HG02759 (cell line): ENCODE data around the gene CBLIF.
"Not testable (repeated sequence)": the region's sequence is repeated elsewhere in the genome, so short reads cannot be mapped to it uniquely, and the experiment has no call there.

Source experiments
- ATAC-seq: cut with Tn5 transposase; IDR thresholded peaks from one replicate; pipeline ENCODE4 v1.9.1; 2021; ENCODE audit warnings: mild to moderate bottlenecking, moderate library complexity; ENCODE audit not compliant: unreplicated experiment

Gene CBLIF

DNA sequence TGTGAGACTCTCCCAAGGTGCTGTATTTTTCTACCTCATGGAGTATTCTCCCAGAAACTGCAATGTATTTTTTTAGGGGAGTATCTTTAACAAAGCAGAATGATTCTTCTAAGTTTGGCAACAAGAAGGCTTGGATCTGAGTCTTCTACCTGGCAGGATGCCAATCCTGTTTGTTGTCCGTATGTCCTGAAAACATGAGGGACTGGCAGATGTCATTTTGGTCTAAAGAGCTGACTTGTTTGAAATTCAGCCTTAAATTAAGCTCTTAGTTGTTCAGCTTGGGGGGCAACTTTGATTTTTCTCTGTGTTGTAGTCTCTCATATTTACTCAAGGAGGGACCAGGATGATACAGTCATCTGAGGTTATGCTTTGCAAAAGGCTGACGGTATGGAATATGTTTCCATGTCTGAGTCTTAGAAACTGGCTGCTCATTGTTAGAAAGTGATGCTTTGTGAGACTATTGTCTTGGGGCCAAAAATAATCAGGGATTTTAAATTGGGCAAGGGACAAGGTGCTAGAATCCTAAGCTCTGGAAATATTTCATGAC, 44.1 kb downstream of the CBLIF start:
- ATAC-seq = no peak

DNA sequence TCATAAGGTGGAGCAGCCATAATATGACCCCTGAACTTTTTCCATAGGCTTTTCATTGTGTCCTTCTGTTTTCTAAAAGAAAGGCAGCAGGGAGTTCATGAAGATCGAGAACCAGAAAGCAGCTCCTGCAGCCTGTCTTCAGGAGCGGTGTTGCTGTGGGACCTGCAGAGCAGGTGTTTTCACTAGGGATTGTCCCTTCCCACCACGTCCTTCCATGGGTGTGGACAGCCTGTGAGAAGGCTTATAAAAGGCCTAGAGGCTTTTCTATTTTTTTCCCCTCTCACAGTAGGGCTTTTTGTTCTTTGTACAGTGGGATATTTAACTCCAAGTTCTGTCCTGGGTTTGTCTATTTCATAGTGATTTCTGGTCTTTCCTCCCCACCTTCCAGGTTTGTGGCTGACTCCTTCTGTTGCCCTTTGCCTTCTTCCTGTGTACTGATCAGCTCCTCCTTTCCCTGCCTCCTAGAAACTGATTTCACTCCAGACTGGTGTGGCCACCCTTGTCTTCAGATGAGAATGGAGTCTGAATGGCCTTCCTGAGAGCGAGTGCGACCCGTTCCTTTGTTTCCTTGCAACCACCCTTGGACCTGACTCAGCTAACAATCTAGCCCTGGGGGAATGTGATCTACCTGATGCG, 44.8 kb downstream of the CBLIF start:
- no peak for ATAC-seq

- ATAC-seq = no peak
Measured at GRCh38 chr11:59794417-59794816, 50.9 kb downstream of the CBLIF start.

- ATAC-seq = no peak
Measured at GRCh38 chr11:59792507-59792906, 52.8 kb downstream of the CBLIF start.

DNA sequence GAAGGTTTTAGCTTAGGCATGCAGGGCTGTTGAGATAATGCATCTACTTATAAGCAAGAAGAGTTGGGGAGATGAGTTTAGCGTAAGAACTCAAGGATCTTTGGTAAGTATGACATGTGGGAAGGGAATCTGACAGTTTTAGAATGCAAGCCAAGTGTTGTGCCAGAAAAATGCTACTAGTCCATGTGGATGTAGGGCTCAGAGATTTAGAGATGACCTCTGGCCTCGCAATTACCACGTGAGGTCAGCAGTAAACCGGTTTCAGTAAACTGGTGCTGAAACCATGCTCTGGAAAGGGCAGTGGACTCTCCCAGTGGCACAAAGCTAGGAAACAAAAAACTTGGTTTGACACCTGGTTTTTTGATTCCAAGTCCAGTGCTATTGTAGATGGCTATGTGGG, 53.7 kb downstream of the CBLIF start:
- ATAC-seq = no peak

DNA sequence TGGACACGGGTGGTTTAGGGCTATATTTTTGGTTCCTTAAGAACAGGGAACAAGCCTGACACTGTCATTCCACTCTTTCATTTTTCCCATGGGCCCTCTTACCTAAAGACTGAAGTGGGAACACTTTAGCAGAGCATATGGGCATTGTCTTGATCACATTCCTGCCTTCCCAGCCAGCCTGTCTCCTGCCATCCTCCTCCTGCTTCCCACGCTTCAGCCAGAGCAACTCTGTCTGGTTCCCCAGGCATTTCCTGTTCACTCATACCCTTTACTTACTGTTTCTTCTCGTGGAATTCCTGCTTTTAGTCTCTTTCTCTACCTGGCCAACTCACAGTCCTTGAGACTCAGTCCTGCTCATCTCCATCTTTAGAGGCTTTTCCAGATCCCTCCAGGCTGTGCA, 57.5 kb downstream of the CBLIF start:
- ATAC-seq = no peak

- no peak for ATAC-seq
Measured at GRCh38 chr11:59787255-59787588, 58.1 kb downstream of the CBLIF start.

DNA sequence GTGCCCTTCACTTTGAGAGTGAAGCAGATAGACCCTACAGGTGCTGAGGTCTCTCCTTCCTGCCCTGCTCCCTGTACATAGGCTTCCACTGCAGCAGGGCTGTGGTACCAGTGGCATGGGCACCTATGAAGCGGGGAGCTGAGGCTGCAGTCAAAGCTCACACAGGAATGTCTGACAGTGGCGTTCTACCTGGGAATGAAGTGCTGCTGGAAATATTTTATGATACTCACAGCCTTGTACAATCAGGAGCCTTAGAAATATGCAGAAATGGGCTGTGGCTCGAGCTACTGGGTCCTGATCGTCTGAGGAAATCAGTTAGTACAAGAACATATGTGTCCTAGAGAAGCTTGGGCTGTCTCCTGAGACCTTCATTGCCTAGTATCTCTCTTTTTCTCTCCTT, 59.5 kb downstream of the CBLIF start:
- no peak for ATAC-seq

DNA sequence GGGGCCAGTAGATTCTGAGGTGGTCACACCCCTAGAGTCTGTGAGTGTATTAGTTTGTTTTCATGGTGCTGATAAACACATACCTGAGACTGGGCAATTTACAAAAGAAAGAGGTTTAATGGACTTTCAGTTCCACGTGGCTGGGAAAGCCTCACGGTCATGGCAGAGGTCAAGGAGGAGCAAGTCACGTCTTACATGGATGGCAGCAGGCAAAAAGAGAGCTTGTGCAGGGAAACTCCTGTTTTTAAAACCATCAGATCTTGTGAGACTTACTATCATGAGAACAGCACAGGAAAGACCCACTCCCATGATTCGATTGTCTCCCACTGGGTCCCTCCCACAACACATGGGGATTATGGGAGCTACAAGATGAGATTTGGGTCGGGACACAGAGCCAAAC, 60.9 kb downstream of the CBLIF start:
- not testable (repeated sequence) for ATAC-seq

- ATAC-seq = no peak
Measured at GRCh38 chr11:59783632-59784090, 61.6 kb downstream of the CBLIF start.

GRCh38 chr11:59782080-59782479, 63.2 kb downstream of the CBLIF start:
- no peak for ATAC-seq

DNA sequence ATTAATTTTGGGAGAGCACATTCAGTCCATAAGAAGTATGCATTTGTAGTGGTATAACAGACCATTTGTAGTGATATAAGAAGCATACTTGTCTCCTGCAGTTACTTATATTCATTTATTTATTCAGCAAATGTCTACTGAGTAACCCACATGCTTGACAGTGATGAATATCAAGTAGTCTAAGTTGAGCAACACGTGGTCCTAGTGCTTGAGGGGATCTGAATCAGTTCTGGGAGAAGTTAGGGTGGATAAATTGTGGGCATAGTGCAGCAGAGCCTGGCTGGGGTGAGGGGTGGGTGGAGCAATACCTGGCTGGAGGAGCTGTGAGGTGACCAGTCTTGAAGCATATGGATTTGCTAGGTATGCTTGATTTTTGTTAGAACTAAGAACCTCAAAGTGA, 65.8 kb downstream of the CBLIF start:
- no peak for ATAC-seq
